ENCODE data around the gene DNAJA3.

DNA sequence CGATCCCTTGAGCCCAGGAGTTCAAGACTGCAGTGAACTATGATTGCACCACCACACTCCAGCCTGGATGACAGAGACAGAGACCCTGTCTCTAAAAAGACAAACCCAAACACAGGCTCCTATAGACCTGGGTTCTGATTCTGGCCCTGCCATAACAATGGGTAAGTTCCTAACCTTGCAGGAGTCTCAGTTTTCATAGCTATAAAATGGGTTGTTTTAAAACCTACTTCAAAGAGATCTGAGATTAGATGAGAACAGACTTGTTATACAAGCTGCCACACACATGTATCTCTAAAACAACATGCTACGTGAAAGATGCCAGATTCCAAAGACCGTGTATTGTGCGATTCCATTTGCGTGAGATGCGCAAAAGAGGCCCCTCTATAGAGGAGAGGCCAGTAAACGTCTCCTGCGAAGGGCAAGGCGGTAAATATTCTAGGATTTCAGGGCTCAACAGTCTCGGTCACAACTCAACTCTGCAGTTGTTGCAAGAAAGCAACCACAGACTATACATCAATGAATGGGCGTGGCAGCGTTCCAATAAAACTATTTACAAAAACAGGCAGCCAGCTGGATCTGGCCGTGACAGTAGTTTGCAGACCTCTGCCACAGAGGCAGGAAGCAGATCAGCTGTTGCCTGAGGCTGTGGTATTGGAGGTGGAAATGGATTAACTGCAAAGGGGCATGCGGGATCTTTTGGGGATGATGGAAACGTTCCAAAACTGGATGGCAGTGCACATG, 15.2 kb upstream of the DNAJA3 start:
- TF ChIP-seq, protein P1, sequence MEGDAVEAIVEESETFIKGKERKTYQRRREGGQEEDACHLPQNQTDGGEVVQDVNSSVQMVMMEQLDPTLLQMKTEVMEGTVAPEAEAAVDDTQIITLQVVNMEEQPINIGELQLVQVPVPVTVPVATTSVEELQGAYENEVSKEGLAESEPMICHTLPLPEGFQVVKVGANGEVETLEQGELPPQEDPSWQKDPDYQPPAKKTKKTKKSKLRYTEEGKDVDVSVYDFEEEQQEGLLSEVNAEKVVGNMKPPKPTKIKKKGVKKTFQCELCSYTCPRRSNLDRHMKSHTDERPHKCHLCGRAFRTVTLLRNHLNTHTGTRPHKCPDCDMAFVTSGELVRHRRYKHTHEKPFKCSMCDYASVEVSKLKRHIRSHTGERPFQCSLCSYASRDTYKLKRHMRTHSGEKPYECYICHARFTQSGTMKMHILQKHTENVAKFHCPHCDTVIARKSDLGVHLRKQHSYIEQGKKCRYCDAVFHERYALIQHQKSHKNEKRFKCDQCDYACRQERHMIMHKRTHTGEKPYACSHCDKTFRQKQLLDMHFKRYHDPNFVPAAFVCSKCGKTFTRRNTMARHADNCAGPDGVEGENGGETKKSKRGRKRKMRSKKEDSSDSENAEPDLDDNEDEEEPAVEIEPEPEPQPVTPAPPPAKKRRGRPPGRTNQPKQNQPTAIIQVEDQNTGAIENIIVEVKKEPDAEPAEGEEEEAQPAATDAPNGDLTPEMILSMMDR (IDR thresholded peaks at IDR 0.05), result no peak
- no peak for TF ChIP-seq ZFX (IDR thresholded peaks at IDR 0.05; ENCODE audit: borderline replicate concordance)
